ENCODE measurements around the gene SUPT20HL1.
"Not testable (repeated sequence)": the region's sequence is repeated elsewhere in the genome, so short reads cannot be mapped to it uniquely, and the experiment has no call there.

The SUPT20HL1 gene

DNA sequence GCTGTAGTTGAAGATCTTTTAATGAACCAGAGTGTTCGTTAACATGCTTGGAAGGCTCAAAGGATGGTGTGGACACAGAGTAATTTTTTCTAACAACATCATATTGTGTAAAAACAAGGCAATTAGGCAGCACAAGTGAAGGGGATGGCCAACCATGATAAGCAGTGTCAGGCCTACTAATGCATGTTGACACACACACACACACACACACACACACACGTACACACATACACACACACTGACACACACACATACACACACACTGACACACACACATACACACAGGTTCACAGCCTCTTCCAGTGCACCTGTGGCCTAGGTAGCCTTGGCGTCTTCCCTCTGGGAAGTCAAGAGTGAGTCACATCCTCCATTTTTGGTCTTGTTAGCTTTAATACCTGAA is at the start of gene SUPT20HL1:
Gene SUPT20HL1, plus strand, starts transcription at position 368 of the 400 bp plus-strand sequence. CDS start 2,122 bp downstream, outside the sequence.
- no peak for DNase-seq (ENCODE audit: low read depth in 1 of 2, low spot score in 1 of 2)

DNA sequence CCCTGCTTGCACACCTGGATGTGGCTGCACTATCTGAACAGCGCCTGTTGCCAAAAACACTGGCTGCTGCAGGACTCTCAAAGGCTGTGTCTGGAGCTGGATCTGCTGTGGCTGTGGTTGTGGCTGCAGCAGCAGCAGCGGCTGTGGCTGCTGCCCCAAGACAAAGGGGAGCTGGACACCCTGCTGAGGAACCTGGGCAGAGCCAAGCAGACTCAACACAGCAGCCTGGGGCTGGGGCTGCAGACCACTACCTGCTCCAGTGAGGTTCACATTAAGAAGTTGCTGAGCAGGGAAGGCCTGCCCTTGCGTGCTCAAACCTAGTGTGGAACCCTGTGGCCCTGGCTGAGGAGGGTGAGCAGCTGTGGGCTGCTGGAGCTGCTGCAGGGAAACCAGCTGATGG is 49.5 kb upstream of the SUPT20HL1 start:
- DNase-seq (ENCODE audit: low read depth in 1 of 2, low spot score in 1 of 2): not testable (repeated sequence)

DNA sequence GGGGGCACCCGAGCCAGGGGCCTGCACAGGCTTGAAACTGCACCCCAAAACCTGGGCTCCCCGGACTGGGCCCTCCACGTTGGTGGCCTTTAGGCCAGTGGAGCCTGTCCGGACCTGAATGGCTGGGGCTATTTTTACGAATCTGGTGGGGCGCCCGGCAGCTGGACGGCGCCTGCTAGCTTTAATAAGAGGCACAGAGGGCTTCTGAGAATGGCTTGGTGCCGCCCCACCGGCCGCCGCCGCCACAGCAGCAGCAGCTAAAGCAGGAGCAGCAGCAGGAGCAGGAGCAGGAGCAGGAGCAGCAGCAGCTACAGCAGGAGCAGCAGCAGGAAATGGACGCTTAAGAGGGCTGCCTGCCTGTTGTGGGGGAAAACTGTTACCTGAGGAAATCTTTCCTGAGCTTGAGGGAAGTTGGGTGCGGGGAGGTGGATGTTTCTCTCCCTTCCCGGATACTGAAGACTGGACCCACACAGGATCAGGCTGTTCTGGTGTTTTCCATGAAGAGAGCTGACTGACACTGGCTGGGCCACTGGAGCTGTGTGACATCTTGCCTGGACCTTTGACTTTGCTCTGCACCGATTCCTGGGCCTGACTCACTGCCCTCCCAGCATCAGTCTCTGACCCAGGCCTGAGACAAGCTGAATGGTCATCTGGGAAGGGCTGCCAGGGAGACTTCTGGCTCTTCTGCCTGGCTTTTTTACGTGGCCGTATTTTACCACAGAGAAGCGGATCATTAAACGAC is 48.8 kb upstream of the SUPT20HL1 start:
- DNase-seq (ENCODE audit: low read depth in 1 of 2, low spot score in 1 of 2): not testable (repeated sequence)

DNA sequence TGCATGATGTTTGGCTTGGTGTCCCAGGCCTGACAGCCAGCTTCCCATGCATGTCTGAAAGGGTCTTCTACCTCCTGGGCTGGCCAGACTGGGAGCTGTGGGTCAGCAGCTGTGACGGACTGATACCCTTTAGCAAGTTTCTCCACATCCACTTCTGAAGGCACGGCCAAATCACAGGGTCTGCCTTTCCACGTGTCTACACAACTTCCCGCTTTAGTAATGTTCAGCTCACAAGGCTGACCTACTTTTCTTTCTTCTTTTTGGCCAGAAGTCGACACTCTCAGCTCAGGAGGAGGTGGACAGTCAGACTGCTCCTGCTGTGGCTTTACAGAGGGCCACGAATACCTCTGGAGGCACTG is 48.2 kb upstream of the SUPT20HL1 start:
- DNase-seq (ENCODE audit: low read depth in 1 of 2, low spot score in 1 of 2): not testable (repeated sequence)

DNA sequence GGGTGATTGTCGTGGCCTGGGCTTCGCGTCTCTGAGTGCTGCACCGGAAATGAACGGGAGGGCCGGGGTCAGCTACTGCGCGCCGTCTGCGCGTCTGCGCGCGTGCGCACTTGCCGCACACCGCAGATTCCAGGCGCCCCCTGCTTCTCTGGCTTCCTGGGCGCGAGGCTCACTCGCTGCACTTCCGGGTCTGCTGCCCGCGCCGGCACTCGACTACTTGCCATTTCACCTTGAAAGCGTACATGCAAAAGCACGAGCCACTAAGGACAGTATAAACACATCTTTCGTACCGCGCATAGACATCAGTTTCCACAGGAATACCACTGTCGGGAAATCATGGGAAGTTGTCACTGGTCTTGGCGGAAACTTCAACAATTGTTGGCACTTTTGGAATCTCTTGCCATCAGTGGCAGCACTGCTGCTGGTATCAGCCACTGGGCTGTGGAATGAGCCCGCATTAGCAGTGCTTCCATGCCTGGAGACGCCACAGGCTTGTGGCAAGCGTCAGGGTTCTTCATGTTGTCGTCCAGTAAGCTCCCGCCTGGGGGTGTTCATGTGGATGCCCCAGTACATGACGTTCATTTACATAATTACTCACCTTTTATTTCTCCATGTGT is 46.3 kb upstream of the SUPT20HL1 start, which contains the start of gene SUPT20HL2:
Gene SUPT20HL2, minus strand, starts transcription at position 51 of the 617 bp plus-strand sequence. CDS start 754 bp downstream, outside the sequence.
- DNase-seq (ENCODE audit: low read depth in 1 of 2, low spot score in 1 of 2): no peak

DNA sequence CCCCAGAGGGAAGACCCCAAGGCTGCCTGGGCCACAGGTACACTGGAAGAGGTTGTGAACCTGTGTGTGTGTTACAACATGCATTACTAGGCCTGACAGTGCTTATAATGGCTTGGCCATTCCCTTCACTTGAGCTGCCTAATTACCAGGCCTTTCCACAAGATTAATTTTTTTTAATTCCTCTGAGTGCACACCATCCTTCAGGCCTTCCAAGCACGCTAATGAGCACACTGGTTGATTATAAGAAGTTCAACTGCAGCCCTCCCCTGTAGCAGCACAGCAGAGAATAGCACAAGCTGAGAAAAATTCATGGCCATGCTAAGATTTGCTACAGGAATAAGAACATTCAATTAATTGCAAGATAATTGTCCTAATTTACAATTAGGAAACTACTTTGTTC is 44.3 kb upstream of the SUPT20HL1 start:
- no peak for DNase-seq (ENCODE audit: low read depth in 1 of 2, low spot score in 1 of 2)

DNA sequence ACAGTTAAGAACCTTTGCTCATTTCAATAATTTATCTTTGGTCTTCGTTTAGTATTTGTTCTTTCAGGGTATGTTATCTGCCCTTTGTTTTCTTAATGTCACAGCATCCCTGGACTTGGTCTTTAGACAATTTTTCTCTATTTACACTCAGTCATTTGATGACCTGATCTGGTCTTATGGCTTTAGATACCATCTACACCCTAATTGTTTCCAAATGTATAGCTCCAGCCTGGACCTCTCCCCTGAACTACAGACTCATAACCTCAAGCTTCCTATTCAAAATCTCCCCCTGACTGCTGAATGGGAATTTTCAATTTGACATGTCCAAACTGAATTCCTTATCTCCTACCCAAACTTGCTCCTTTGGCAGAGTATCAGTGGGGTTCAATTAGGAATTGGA is 42.9 kb upstream of the SUPT20HL1 start:
- DNase-seq (ENCODE audit: low read depth in 1 of 2, low spot score in 1 of 2): no peak

DNA sequence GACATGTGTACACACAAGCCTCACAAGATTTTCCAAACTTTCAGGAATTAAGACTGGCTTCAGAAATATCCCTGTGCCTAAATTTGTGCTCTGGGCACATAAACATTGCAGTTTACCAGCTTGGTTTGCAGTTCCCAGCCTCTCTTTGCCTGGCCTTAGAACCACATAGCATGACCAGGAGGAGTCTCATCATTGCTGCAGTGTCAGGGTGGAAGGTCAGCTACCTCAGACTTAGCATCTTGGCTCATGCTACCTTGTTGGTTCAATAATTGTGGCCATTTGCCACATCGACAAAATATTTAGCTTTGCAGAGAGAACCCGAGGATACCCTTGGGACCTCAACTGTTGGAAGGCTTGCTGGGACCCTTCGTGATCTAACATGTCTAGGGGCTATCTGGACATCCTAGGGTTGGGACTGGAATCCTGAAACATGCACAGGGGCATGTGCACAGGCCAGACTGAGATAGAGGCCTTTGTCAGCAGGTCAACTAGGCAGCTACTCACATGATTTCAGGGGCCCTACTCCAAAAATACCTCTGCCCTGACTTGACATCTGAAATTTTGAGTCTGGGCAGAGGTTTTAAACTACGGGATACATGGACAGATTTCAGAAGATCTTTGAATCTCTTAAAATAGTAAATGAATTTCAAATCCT is 38.6 kb upstream of the SUPT20HL1 start:
- no peak for DNase-seq (ENCODE audit: low read depth in 1 of 2, low spot score in 1 of 2)

DNA sequence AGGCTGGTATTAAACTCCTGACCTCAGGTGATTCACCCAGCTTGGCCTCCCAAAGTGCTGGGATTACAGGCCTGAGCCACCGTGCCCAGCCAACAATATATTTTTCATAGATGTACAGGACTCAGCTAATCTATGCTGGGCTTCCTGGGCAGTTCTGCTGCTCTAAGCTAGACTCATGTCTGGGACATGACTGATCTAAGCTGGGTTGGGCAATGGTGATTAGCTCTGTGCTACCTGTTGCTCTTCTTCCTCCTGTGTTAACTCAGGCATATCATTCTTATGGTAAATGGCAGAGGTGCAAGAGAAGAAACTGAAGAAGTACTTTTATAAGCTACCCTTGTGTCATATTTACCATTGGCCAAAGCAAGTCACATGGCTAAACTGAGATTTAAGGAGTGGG is 35.2 kb upstream of the SUPT20HL1 start:
- DNase-seq (ENCODE audit: low read depth in 1 of 2, low spot score in 1 of 2): no peak

DNA sequence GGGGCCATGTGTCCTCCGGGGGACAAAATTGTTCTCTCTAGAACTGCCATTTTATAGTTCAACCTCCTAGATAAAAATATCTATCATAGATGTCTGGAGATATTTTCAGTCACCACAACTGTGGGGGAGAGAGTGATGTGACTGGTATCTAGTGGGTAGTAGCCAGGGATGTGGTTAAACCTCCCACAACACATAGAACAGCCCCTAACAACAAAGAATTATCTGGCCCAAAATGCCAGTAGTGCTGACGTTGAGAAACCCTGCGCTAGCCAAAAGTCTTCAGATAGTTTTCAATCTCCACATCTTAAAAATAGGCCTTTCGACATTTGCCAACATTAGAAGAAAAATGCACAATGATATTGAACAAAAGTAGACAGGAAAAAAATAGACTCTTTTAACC is 27.6 kb upstream of the SUPT20HL1 start:
- DNase-seq (ENCODE audit: low read depth in 1 of 2, low spot score in 1 of 2): no peak

DNA sequence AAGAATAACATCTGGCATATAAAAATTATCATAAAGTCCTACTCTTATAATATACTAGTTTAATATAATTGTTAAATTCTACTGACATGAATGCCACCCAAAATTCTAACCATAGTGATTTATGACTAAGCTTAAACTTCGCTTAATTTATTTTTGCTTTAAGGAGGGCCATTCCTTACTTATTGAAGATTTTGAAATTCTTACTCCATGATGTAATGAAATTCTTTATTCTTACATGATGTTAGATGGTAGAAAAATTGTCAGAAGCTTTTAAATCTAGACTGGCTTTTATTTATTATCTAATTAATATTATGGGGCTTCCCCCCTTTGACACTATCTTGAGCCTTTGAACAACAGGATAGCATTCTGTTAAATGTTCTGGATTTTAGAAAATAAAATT is 27.1 kb upstream of the SUPT20HL1 start:
- DNase-seq (ENCODE audit: low read depth in 1 of 2, low spot score in 1 of 2): no peak

DNA sequence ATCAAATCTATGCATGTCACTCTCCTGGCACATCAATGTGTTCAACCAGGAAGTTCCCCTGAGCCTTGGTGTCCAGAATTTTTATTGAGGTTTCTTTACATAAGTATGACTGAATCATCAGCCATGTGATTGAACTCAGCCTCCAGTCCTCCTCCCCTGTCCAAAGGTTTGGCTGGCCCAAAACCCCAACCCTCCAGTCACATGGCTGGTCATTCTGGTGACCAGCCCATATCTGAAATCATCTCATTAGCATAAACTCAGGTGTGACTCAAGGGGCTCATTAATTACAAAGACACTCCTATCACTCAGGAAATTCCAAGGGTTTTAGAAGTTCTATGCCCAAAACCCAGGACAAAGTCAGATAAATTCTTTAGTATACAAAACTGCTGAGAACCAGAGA is 26.0 kb upstream of the SUPT20HL1 start:
- DNase-seq (ENCODE audit: low read depth in 1 of 2, low spot score in 1 of 2): no peak

DNA sequence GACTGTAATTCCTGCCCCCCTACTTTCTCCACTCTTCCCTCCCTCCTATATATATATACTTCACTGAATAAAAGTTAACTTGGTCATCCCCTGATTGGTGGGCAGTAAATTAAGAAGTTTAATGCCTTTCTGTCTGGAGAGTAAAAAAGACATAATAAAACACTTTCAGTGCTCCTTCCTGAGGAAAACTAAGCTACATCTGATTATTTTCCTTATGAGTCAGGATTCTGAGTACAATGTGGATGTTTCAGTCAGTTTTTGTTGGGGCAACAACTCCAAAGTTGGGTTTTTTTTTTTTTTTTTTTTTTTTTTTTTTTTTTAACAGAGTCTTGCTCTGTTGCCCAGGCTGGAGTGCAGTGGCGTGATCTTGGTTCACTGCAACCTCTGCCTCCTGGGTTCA is 24.6 kb upstream of the SUPT20HL1 start:
- DNase-seq (ENCODE audit: low read depth in 1 of 2, low spot score in 1 of 2): no peak

DNA sequence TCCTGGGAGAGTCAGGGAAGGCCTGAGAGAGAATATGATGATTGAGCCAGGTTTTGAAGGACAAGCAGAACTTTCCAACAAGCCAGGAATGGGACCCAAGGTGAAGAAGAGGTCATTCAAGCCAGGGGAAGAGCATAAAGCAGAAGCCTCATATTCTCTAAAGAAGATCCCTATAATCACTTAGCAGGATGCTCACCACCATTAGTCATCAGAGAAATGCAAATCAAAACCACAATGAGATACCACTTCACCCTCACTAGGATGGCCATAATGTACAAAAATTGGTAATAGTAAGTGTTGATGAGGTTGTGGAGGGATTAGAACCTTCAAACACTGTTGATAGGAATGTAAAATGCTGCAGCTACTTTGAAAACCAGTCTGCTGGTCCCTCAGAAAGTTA is 20.5 kb upstream of the SUPT20HL1 start:
- no peak for DNase-seq (ENCODE audit: low read depth in 1 of 2, low spot score in 1 of 2)

DNA sequence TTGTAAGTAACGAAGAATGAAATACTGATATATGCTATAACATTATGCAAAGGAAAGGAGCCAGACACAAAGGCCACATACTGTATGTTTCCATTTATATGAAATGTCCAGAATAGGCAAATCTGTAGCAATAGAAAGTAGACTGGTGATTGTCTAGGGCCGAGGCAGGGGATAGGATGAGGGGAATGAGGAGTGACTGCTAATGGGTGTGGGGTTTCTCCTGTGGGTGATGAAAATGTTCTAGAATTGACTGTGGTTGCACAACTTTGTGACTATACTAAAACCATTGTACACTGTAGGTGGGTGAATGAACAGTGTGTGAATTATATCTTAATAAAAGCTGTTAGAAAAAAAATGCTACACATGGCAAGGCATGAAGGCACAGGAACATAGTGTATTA is 19.9 kb upstream of the SUPT20HL1 start:
- DNase-seq (ENCODE audit: low read depth in 1 of 2, low spot score in 1 of 2): no peak

DNA sequence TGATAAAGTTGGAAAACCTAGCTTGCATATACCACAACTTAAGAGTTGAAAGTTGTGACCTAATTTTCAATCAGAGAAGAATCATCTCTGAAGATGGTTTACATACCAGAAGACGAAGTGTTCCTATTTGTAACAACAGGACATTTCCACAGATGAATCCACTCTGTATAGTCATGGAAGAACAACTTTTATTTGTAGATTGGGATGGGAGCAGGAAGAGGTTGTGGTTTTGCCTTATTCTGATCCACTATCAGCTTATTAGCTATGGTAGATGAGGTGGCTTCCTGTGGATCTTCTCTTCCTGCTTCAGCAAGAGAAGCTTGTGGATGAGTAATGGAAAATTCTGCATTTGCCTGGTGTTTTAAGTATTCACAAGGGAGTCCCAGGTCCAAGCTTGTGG is 18.6 kb upstream of the SUPT20HL1 start:
- no peak for DNase-seq (ENCODE audit: low read depth in 1 of 2, low spot score in 1 of 2)

DNA sequence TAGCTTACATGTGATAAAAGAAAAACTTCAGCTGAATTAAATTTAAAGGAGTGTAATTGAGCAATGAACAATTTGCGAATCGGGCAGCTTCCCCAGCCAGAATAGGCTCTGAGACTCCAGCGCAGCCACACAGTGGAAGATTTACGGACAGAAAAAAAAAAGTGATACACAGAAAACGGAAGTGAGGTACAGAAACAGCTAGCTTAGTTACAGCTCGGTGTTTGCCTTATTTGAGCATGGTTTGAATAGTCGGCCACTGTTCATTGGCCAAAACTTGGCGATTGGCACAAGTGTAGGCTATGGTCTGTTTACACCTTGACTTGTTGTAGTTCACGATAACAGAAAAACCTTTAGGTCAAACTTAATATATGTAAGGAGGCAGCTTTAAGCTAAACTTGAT is 16.7 kb upstream of the SUPT20HL1 start:
- no peak for DNase-seq (ENCODE audit: low read depth in 1 of 2, low spot score in 1 of 2)

DNA sequence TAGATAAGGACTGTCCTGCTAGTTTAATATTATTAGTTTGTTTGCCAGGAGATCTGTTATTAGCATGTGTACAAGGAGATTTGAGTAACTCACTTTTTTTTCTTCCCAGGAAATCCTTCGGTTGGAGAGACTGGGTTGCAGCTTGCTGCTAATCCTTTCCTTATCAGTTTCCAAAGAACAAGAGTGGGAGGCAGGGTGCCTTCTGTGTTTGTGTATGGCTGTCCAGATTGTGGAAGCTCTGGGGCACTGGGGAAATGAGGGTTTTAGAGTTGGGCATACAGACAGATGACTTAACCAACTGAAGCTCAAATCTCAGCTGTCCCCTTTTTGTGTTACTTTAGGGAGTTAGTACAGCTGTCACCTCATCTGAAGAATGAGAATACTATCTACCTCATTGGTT is 12.6 kb upstream of the SUPT20HL1 start:
- DNase-seq (ENCODE audit: low read depth in 1 of 2, low spot score in 1 of 2): no peak

DNA sequence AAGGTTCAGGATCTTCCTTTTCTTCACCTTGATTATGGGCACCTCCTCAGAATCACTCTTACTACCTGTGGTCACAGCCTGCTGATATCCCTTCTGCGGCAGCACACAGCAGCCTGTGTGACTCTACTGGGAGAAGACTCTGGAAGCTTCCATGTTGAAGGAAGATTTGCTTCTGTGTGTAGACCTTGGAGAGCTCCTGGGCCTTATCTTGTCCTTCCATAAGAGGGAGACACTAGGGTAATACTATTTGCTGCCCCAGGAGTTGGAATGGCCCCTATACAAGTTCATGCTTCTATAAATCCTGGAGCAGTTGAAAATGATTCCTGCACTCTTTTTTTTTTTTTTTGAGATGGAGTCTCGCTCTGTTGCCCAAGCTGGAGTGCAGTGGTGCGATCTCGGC is 10.2 kb upstream of the SUPT20HL1 start:
- DNase-seq (ENCODE audit: low read depth in 1 of 2, low spot score in 1 of 2): no peak

DNA sequence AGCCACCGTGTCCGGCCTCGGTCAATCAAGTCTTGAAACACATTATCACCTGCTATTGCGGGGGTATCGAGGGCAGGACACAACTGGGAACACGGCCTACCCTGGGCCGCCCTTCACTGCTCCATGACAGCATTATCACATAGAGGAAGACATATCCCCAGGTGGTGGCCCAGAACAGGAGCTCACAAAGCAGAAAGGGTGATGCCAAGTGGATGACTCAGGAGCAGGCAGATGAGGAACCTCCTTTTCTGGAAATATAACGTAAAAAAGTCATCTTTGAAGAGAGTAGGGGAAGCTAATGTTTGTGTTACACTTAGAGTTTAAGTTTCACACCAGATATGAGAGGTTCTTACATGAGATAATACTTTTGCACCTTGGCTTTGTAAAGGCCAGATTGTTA is 5.3 kb upstream of the SUPT20HL1 start:
- DNase-seq (ENCODE audit: low read depth in 1 of 2, low spot score in 1 of 2): no peak

DNA sequence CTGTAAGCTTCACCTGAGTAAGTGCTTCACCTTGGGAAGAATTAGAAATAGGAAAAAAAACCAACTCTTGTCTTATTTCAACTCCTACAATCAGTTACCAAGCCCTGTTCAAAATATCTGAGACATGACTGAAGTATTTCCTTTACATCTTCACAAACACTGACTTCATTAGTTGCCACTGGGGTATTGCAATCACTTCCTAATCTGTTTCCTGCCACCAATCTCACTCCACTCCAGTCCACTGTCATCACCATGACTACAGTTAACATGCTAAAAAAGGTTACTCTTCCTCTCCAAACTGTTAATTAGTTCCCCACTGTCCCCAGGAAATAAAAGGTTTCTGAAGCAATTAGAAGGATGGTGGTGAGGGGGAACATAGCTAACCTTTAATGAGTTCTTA is 3.3 kb upstream of the SUPT20HL1 start:
- DNase-seq (ENCODE audit: low read depth in 1 of 2, low spot score in 1 of 2): no peak

DNA sequence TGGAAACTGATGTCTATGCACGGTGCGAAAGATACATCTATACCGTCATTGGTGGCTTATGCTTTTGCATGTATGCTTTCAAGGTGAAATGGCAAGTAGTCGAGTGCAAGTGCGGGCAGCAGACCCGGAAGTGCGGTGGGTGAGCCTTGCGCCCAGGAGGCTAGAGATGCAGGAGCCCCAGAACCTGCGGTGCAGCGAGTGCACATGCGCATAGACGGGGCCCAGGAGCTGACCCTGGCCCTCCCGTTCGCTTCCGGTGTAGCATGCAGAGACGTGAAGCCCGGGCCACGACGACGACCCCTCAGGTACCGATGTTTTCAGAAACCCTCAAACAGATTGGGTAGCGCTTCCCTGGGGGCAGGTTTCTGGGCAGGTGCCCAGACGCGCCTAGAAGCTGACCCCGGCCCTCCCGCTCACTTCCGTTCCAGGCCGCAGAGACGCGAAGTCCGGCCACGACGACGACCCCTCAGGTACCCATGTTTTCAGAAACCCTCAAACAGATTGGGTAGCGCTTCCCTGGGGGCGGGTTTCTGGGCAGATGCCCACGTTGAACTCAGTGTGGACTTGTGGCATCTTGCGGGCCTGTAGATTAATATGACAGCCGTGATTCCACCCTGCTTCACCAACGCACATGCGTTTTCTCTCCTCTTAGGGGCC is 1.8 kb downstream of the SUPT20HL1 start:
- not testable (repeated sequence) for DNase-seq (ENCODE audit: low read depth in 1 of 2, low spot score in 1 of 2)
